ENCODE measurements around the gene PPP1R13L.

Gene PPP1R13L, protein sequence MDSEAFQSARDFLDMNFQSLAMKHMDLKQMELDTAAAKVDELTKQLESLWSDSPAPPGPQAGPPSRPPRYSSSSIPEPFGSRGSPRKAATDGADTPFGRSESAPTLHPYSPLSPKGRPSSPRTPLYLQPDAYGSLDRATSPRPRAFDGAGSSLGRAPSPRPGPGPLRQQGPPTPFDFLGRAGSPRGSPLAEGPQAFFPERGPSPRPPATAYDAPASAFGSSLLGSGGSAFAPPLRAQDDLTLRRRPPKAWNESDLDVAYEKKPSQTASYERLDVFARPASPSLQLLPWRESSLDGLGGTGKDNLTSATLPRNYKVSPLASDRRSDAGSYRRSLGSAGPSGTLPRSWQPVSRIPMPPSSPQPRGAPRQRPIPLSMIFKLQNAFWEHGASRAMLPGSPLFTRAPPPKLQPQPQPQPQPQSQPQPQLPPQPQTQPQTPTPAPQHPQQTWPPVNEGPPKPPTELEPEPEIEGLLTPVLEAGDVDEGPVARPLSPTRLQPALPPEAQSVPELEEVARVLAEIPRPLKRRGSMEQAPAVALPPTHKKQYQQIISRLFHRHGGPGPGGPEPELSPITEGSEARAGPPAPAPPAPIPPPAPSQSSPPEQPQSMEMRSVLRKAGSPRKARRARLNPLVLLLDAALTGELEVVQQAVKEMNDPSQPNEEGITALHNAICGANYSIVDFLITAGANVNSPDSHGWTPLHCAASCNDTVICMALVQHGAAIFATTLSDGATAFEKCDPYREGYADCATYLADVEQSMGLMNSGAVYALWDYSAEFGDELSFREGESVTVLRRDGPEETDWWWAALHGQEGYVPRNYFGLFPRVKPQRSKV

DNA sequence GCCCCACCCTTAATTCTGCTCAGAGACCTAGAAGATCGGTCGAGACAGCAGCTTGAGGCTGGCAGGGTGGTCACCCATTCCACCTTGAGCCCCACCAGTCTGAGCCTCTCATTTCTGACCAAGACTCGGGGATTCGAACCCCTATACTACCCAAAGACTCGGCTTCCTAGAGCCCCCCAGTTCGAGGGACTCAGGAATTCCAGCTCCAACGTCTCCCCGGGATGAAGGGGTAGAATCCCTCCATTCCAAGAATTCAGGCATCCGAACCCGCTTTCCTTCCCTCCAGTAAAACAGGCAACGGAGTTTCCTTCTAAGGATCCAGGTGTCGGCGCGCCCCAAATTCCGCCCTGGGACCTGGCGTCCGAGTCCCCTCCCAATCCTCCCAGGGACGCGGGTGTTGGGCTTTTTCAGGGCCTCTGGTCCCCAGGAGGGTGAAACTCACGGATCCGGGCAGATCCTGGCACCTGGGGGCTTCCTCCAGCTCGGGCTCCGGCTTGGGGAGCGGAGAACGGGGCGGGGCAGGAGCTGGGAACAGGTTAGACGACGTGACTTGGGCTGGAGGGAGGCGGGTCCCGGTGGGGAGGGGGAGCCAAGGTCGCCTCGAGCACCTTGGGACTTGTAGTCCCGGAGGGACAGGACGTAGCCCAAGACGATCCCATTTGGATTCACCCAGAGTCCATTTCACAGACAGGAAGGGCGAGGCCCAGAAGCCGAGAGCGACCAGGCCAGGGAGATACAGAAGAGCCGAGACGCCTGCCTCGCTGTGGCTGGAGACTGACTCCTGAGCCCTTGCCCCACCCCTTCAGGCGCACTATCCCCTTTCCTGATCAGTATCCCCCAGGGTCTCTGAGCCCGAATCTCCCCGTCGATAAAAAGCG is at the start of gene PPP1R13L:
PPP1R13L (minus strand) TSS at position 513 of the 878 bp plus-strand sequence. CDS start 6,751 bp downstream, outside the sequence.
- no peak for DNase-seq (ENCODE audit: low read depth, low spot score)

- DNase-seq (ENCODE audit: low read depth, low spot score): no peak
Observed at GRCh38 chr19:45451850-45452387, 47.0 kb upstream of the PPP1R13L start.

DNA sequence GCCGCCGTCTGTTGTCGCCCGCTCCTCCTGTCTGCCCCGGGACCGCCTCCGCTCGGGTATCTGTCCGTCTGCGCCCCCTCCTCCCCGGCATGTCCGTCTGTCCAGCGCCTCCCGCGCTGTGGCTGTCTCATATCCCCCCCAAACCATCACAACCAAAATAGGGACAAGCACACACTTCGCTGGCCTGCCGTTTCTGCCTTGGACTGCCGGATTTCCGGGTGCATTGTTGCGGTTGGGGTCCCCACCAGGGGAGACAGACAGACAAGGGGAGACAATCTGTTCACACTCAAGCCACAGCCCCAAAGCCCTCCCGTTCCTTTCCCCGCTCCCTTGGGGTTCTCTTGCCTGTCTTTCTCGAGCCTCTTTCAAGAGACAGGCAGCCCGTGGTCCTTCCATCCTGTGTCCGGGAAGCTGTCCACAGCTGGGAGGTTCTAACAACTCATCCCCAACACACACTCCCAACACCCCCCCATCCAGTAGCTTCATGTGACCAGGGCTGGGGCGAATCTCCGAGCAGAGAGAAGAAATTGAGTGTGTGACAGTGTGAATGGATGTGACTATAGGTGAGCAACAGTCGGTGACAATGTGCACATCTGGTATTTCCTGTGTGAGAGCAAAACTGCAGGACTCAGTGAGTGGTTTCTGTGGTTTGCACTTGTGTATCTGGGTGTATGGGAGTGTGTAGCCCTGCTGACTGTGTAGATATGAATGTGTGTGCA is 46.4 kb upstream of the PPP1R13L start:
- DNase-seq (ENCODE audit: low read depth, low spot score): no peak

- no peak for DNase-seq (ENCODE audit: low read depth, low spot score)
Observed at GRCh38 chr19:45450012-45450333, 45.1 kb upstream of the PPP1R13L start.

DNA sequence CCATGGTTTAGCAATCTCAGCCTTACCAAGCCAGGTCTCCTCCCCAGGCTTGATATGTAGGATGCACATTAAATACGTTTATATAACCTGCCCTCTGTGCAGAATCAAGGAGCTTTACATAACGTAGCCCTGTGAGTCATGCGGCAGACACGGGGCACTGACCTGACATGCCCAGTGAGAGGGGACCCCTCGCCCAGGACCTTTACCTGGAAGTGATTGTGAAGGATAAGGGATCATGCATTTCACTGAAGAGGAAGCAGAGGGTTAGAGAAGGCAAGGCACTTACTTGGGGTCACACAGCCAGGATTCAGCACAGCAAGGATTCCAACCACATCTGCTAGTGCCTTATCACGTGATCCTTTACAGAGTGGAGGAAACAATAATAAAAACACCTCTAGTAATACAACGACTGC is 44.0 kb upstream of the PPP1R13L start:
- DNase-seq (ENCODE audit: low read depth, low spot score): no peak

GRCh38 chr19:45448425-45448756 is 43.5 kb upstream of the PPP1R13L start:
- DNase-seq (ENCODE audit: low read depth, low spot score): no peak

GRCh38 chr19:45446944-45447343 is 42.1 kb upstream of the PPP1R13L start:
- no peak for DNase-seq (ENCODE audit: low read depth, low spot score)

DNA sequence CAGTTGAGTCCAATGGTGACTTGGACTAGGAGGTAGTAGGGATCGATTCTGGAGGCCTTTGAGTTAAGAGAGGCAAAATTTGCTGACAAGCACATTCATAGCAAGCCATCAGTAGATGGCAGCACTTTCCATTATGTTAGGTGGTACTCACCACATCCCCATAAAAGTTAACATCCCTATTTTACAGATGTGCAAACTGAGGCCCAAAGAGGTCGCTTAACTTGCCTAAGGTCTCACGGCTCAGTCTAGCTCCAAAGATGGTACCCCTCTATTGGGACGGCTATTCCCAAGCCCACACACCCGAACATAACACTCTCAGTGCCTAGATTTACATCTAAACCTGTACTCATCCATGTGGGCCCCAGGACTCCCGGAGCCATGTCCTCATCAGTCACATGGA is 41.4 kb upstream of the PPP1R13L start:
- DNase-seq (ENCODE audit: low read depth, low spot score): no peak

DNA sequence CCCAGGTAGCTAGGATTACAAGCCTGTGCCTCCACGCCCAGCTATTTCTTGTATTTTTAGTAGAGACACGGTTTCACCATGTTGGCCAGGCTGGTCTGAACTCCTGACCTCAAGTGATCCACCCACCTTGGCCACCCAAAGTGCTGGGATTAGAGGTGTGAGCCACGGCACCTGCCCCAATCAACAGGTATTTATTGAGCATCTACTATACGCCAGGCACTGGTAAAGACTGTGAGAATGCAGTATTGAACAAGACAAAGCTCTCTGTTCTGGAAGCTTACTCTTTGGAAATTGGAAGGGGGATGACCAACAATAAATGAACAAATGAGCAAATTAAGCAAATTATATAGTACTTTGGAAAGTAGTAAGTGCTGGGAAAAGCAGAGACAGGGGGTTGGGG is 40.3 kb upstream of the PPP1R13L start:
- no peak for DNase-seq (ENCODE audit: low read depth, low spot score)

GRCh38 chr19:45444318-45445041 is 39.6 kb upstream of the PPP1R13L start:
- DNase-seq (ENCODE audit: low read depth, low spot score): no peak

DNA sequence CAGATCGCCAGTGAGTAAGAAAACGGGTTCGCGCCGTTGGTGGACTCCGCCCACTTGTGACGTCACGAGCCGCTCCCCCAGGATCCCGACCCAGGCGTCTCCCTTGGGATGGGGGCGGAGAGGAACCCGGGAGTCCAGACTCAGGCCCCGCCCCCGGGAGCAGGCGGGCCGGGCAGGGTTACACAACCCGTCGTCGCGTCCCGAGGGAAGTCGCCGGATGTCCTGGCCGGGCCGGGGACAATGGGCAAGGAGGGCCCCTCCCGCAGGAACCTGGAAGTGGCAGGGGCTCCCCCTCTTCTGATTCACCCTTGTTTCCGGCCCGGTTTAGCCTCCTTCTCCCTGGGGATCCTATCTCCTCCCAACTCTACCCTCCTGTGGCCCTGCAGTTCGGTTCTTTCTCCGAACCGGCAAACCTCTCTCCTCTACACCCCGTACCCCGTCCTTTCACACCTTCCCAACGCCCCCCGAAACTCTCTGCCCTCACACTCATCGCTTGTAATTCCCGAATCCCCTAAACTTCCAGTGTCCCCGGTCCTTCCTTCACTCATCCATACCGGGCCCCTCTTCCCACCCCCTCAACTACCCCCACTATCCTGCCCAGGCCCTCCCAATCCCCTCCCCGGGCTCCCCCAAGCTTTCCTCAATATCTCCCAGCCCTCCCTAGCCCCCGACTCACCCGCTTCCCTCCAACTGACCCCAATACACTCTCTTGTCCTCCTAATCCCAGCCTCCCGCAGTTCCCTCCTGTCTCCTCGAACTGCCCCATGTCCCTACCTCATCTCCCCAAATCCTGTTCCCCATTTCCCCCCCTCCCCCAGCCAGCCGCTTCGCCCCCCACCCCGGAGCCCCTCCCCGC is 38.8 kb upstream of the PPP1R13L start:
- no peak for DNase-seq (ENCODE audit: low read depth, low spot score)

DNA sequence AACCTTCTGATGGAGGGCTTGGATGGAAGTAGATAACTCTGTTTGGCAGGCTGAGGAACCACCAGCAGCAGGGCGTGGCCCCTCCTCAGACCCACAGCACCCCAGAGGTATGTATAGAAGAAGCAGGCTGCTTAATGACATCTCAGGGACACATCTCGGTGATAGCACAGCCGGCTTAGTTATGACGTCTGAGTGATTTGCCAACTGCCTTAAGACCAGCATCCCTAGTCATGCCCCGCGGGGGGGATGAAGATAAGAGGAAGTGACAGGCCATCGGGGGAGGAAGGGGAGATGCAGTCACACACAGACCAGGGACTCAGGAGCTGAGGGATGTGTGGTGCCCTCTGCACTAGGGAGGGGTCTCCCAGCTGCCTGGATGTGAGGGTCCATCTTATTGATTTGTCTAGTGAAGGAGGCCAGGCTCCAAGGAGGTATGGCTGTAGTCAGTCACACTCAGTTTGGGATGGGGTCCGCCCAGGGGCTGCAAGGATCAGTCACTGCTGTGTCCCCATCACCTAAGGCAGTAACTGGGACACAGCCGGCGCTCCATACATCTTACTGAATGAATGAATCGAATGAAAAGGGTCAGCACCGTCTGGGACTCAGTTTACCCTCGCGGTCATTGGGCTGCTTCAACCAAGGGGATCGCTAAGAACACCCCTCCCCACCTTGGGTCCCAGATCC is 38.1 kb upstream of the PPP1R13L start:
- no peak for DNase-seq (ENCODE audit: low read depth, low spot score)

GRCh38 chr19:45442408-45442777 is 37.5 kb upstream of the PPP1R13L start:
- no peak for DNase-seq (ENCODE audit: low read depth, low spot score)

- DNase-seq (ENCODE audit: low read depth, low spot score): no peak
Observed at GRCh38 chr19:45440873-45441654, 36.2 kb upstream of the PPP1R13L start.

DNA sequence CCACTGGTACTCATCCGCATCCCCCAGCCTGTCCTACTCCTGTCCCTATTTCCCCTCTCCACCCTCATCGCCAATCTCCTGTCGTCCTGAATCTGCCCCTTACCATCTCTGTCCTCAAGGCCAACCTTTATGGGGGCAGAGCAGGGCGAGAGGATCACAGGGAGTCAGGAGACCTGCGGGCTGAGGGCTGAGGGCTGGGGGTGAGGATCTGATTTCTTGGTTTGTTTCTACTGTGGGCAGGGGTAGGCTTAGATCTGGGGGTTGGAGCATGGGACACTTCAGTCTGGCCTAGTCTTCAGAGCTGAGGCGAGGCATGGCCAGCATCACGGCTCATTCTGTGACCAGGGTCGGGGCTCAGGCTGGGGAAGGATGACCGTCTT is 35.4 kb upstream of the PPP1R13L start:
- no peak for DNase-seq (ENCODE audit: low read depth, low spot score)

- no peak for DNase-seq (ENCODE audit: low read depth, low spot score)
Observed at GRCh38 chr19:45439569-45440258, 34.8 kb upstream of the PPP1R13L start.

DNA sequence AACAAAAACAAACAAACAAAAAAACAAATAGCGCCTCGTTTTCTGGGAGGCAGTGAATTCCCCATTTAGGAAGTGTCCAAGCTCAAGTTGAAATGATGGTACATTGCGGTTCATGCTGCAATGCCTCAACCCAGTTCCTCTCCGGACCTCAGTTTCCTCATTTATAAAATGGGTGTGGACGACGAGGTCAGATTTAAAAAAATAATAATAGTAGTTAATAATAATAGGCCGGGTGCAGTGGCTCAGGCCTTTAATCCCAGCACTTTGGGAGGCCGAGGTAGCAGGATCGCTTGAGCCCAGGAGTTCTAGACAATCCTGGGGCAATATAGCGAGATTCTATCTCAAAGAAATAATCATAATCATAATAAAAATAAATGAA is 34.3 kb upstream of the PPP1R13L start:
- DNase-seq (ENCODE audit: low read depth, low spot score): no peak

GRCh38 chr19:45437328-45437727 is 32.5 kb upstream of the PPP1R13L start:
- no peak for DNase-seq (ENCODE audit: low read depth, low spot score)

All from iPS DF 19.7 (cell line).